Ishikawa (cell line): ENCODE measurements around the gene BCR.

Experiments
- CEBPB ChIP-seq: IDR thresholded peaks from 2 replicates; pipeline ENCODE4 v1.6.1; 2012
- CREB1 ChIP-seq: IDR thresholded peaks from 2 replicates; pipeline ENCODE4 v1.6.1; 2012; ENCODE audit warnings: low read depth
- EGR1 ChIP-seq: IDR thresholded peaks from 2 replicates; pipeline ENCODE4 v1.6.1; 2012
- EP300 ChIP-seq: IDR thresholded peaks from 2 replicates; pipeline ENCODE4 v1.6.1; 2012; ENCODE audit warnings: borderline replicate concordance
- FOXM1 ChIP-seq: IDR thresholded peaks from 2 replicates; pipeline ENCODE4 v1.6.1; 2012; ENCODE audit warnings: low read depth, borderline replicate concordance
- MAX ChIP-seq: IDR thresholded peaks from 2 replicates; pipeline ENCODE4 v1.6.1; 2012
- NFIC ChIP-seq: IDR thresholded peaks from 2 replicates; pipeline ENCODE4 v1.6.1; 2012
- RAD21 ChIP-seq: IDR thresholded peaks from 2 replicates; pipeline ENCODE4 v1.6.1; 2012; ENCODE audit warnings: low read depth
- TAF1 ChIP-seq: IDR thresholded peaks from 2 replicates; pipeline ENCODE4 v1.6.1; 2012; ENCODE audit warnings: low read depth, mild to moderate bottlenecking
- TCF12 ChIP-seq: IDR thresholded peaks from 2 replicates; pipeline ENCODE4 v1.6.1; 2012; ENCODE audit warnings: low read depth
- TEAD4 ChIP-seq: IDR thresholded peaks from 2 replicates; pipeline ENCODE4 v1.6.1; 2012
- USF1 ChIP-seq: IDR thresholded peaks from 2 replicates; pipeline ENCODE4 v1.6.1; 2012
- YY1 ChIP-seq: IDR thresholded peaks from 2 replicates; pipeline ENCODE4 v1.6.1; 2012; ENCODE audit warnings: low read depth
- ZBTB7A ChIP-seq: IDR thresholded peaks from 2 replicates; pipeline ENCODE4 v1.6.1; 2012; ENCODE audit warnings: low read depth
- TF ChIP-seq, protein P1 (sequence below): IDR thresholded peaks from 2 replicates; pipeline ENCODE4 v1.6.1; 2012; ENCODE audit warnings: low read depth, mild to moderate bottlenecking

The BCR gene

DNA sequence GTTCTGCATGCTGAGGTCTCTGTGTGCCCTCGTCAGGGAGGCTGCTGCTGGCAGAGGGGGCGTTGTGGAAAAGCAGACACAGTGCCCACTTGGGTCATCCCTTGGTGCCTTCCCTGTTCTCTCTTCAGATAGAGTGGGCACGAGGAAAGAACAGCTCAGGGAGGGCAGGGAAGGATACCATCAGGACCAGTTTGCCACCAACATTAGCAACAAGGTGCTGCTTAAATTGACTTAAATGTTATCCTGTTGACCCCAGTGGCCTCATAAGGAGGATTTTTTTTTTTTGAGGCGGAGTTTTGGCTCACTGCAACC lies 91.2 kb downstream of the BCR start:
- no peak for TF ChIP-seq EGR1
- TF ChIP-seq RAD21 = no peak
- TF ChIP-seq CEBPB = no peak
- no peak for TF ChIP-seq NFIC
- TF ChIP-seq YY1 = no peak
- no peak for TF ChIP-seq EP300
- TF ChIP-seq TEAD4 = no peak
- TF ChIP-seq ZBTB7A = no peak
- TF ChIP-seq MAX = no peak
- no peak for TF ChIP-seq TCF12
- TF ChIP-seq, protein P1, sequence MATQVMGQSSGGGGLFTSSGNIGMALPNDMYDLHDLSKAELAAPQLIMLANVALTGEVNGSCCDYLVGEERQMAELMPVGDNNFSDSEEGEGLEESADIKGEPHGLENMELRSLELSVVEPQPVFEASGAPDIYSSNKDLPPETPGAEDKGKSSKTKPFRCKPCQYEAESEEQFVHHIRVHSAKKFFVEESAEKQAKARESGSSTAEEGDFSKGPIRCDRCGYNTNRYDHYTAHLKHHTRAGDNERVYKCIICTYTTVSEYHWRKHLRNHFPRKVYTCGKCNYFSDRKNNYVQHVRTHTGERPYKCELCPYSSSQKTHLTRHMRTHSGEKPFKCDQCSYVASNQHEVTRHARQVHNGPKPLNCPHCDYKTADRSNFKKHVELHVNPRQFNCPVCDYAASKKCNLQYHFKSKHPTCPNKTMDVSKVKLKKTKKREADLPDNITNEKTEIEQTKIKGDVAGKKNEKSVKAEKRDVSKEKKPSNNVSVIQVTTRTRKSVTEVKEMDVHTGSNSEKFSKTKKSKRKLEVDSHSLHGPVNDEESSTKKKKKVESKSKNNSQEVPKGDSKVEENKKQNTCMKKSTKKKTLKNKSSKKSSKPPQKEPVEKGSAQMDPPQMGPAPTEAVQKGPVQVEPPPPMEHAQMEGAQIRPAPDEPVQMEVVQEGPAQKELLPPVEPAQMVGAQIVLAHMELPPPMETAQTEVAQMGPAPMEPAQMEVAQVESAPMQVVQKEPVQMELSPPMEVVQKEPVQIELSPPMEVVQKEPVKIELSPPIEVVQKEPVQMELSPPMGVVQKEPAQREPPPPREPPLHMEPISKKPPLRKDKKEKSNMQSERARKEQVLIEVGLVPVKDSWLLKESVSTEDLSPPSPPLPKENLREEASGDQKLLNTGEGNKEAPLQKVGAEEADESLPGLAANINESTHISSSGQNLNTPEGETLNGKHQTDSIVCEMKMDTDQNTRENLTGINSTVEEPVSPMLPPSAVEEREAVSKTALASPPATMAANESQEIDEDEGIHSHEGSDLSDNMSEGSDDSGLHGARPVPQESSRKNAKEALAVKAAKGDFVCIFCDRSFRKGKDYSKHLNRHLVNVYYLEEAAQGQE = no peak
- no peak for TF ChIP-seq CREB1
- TF ChIP-seq FOXM1 = no peak
- no peak for TF ChIP-seq TAF1
- TF ChIP-seq USF1 = no peak

DNA sequence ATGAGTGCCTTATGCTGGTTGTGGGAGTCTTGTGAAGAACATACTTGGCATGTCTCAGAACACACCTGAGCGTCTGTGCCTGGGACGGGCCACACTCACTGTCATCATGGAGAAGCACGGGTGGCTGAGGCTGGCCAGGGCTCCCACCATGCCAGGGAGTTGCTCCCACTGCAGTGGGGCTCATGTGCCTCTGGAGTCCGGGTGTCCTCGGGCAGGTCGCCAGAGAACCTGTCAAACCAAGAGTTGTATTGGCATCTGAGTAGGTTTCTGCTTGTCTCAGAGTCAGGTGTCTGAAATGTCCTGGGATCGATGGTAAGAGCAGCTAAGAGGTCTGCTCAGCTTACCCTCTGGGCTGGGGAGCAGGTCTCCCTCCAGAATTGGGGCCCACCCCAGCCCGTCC lies 92.1 kb downstream of the BCR start:
- TF ChIP-seq USF1 (no peak), TEAD4 (no peak)

GRCh38 chr22:23272834-23273233 lies 92.5 kb downstream of the BCR start:
- TF ChIP-seq USF1 = no peak
- TF ChIP-seq ZBTB7A = no peak
- TF ChIP-seq EP300 = no peak
- no peak for TF ChIP-seq CEBPB
- TF ChIP-seq TAF1 = no peak
- TF ChIP-seq TCF12 = no peak
- TF ChIP-seq FOXM1 = no peak
- no peak for TF ChIP-seq CREB1
- TF ChIP-seq TEAD4 = no peak
- no peak for TF ChIP-seq YY1
- TF ChIP-seq EGR1 = no peak
- TF ChIP-seq NFIC = no peak
- TF ChIP-seq MAX = no peak
- no peak for TF ChIP-seq RAD21
- TF ChIP-seq, protein P1 = no peak

GRCh38 chr22:23273445-23274145 lies 93.3 kb downstream of the BCR start:
- TF ChIP-seq RAD21 = no peak
- TF ChIP-seq NFIC = no peak
- no peak for TF ChIP-seq TCF12
- no peak for TF ChIP-seq MAX
- no peak for TF ChIP-seq TAF1
- TF ChIP-seq TEAD4 = no peak
- TF ChIP-seq ZBTB7A = no peak
- TF ChIP-seq YY1 = no peak
- no peak for TF ChIP-seq EP300
- no peak for TF ChIP-seq CEBPB
- no peak for TF ChIP-seq FOXM1
- TF ChIP-seq CREB1 = no peak
- TF ChIP-seq USF1 = no peak
- TF ChIP-seq EGR1 = no peak
- TF ChIP-seq, protein P1 = no peak
